OCI-LY3 (cell line): Measurements from ENCODE around the gene FRMD4A.

Source experiments
- EZH2phosphoT487 ChIP-seq: fragments of 200-600 bp; shearing (Covaris generic); IDR thresholded peaks from 2 replicates; pipeline ENCODE4 v1.6.1; 2018; ENCODE audit warnings: antibody characterized with exemption, mixed run types, low read depth
- TF ChIP-seq, protein P1 (sequence below): fragments of 200-600, 300-600 bp; sonication (generic); IDR thresholded peaks from 2 replicates; pipeline ENCODE4 v1.5.1; 2014; ENCODE audit warnings: antibody characterized with exemption, low read length, low read depth

DNA sequence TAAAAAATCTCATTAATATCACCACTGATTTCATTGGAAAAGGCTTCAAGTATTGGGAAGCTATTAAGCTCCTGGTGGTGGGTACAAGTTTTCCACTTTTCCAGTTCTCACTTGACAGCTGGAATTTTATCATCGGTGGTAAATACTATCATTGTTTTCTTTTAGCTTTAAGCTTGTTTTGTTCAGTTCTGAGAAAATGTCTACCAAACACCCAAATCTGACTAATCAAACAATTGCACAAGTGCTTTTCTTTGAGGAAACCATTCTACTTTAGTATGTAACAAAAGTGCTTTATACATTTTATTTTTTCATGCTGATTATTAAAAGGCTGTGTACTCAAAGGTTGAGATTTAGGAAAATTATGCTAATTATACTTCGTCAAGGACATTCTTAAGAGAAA is 736.1 kb downstream of the FRMD4A start:
- TF ChIP-seq, protein P1, sequence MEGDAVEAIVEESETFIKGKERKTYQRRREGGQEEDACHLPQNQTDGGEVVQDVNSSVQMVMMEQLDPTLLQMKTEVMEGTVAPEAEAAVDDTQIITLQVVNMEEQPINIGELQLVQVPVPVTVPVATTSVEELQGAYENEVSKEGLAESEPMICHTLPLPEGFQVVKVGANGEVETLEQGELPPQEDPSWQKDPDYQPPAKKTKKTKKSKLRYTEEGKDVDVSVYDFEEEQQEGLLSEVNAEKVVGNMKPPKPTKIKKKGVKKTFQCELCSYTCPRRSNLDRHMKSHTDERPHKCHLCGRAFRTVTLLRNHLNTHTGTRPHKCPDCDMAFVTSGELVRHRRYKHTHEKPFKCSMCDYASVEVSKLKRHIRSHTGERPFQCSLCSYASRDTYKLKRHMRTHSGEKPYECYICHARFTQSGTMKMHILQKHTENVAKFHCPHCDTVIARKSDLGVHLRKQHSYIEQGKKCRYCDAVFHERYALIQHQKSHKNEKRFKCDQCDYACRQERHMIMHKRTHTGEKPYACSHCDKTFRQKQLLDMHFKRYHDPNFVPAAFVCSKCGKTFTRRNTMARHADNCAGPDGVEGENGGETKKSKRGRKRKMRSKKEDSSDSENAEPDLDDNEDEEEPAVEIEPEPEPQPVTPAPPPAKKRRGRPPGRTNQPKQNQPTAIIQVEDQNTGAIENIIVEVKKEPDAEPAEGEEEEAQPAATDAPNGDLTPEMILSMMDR: no peak
- no peak for TF ChIP-seq EZH2phosphoT487
